CD4-positive, CD25-positive, alpha-beta regulatory T cell (primary cell): ENCODE measurements around the gene GBE1. TPM values are rescaled to one million over a fixed set of nuclear protein-coding genes. Genes with fewer than 3 reads are reported as not detected.

Experiments used
- ATAC-seq, 2 donors: fragments of 150-1000 bp; cut with Tn5 transposase; one replicate each; pipeline ENCODE4 v1.10.0; 2021; ENCODE audit warnings: low read depth in 2 of 2, moderate number of reproducible peaks in 2 of 2, moderate library complexity in 1 of 2
- DNase-seq, 3 donors: peaks; one replicate each; pipeline versions ENCODE4 v3.0.0 to v3.0.0-alpha.2; 2012 to 2022; ENCODE audit warnings: mixed read lengths in 1 of 3
- H3K27ac ChIP-seq: one replicate; pipeline ENCODE4 v1.7.0; 2013; ENCODE audit warnings: mild to moderate bottlenecking, low read length; ENCODE audit not compliant: insufficient read depth, poor library complexity, severe bottlenecking
- H3K27me3 ChIP-seq: one replicate; pipeline ENCODE4 v1.7.0; 2013; ENCODE audit warnings: low read length; ENCODE audit not compliant: control insufficient read depth, insufficient read depth
- H3K36me3 ChIP-seq: one replicate; pipeline ENCODE4 v1.7.0; 2013; ENCODE audit warnings: mild to moderate bottlenecking, low read length, moderate library complexity; ENCODE audit not compliant: control insufficient read depth, insufficient read depth
- H3K4me1 ChIP-seq: 2 replicates; pipeline ENCODE4 v1.7.0; 2013; ENCODE audit warnings: mild to moderate bottlenecking, low read length; ENCODE audit not compliant: insufficient read depth, control insufficient read depth, poor library complexity, severe bottlenecking
- H3K4me3 ChIP-seq: one replicate; pipeline ENCODE4 v1.7.0; 2013; ENCODE audit warnings: low read depth, mild to moderate bottlenecking, low read length, moderate library complexity
- H3K9me3 ChIP-seq, 2 experiments: 1 replicate in 1 of 2; 2 replicates in 1 of 2; pipeline ENCODE4 v1.7.0; 2013; ENCODE audit warnings: low read length in 2 of 2, mild to moderate bottlenecking in 1 of 2, moderate library complexity in 1 of 2; ENCODE audit not compliant: control insufficient read depth in 2 of 2
- H3K27ac Mint-ChIP-seq, 3 donors: one replicate each; pipeline ENCODE4 v1.8.0; 2020 to 2022; ENCODE audit warnings: mild to moderate bottlenecking in 3 of 3, mixed read lengths in 3 of 3, moderate library complexity in 2 of 3
- H3K27me3 Mint-ChIP-seq: one replicate; pipeline ENCODE4 v1.8.0; 2022; ENCODE audit warnings: mild to moderate bottlenecking, mixed read lengths
- H3K36me3 Mint-ChIP-seq: one replicate; pipeline ENCODE4 v1.8.0; 2020; ENCODE audit warnings: mixed read lengths
- H3K4me1 Mint-ChIP-seq, 4 donors: one replicate each; pipeline ENCODE4 v1.8.0; 2020 to 2022; ENCODE audit warnings: mixed read lengths in 4 of 4, mild to moderate bottlenecking in 1 of 4
- H3K4me3 Mint-ChIP-seq, 4 donors: one replicate each; pipeline ENCODE4 v1.8.0; 2020 to 2022; ENCODE audit warnings: mild to moderate bottlenecking in 4 of 4, mixed read lengths in 4 of 4, moderate library complexity in 3 of 4
- H3K9me3 Mint-ChIP-seq, 7 donors: one replicate each; pipeline ENCODE4 v1.8.0; 2020 to 2022; ENCODE audit warnings: mixed read lengths in 7 of 7, mild to moderate bottlenecking in 3 of 7, moderate library complexity in 2 of 7
- polyA plus RNA-seq, 4 donors: library from polyadenylated mRNA; unstranded; fragments of 300-500 nt; fragmentation: Illumina TruSeq; gene quantifications; one replicate each; pipeline ENCODE4 v1.2.3, GENCODE V29; 2021
- total RNA-seq: library from RNA; stranded (reverse); gene quantifications from one replicate; pipeline ENCODE4 v1.2.3, GENCODE V29; 2022

The GBE1 gene
- 7.5 TPM for total RNA-seq
- polyA plus RNA-seq = 1 to 10 TPM; 5.2 to 9.7 (median 9.1) TPM

DNA sequence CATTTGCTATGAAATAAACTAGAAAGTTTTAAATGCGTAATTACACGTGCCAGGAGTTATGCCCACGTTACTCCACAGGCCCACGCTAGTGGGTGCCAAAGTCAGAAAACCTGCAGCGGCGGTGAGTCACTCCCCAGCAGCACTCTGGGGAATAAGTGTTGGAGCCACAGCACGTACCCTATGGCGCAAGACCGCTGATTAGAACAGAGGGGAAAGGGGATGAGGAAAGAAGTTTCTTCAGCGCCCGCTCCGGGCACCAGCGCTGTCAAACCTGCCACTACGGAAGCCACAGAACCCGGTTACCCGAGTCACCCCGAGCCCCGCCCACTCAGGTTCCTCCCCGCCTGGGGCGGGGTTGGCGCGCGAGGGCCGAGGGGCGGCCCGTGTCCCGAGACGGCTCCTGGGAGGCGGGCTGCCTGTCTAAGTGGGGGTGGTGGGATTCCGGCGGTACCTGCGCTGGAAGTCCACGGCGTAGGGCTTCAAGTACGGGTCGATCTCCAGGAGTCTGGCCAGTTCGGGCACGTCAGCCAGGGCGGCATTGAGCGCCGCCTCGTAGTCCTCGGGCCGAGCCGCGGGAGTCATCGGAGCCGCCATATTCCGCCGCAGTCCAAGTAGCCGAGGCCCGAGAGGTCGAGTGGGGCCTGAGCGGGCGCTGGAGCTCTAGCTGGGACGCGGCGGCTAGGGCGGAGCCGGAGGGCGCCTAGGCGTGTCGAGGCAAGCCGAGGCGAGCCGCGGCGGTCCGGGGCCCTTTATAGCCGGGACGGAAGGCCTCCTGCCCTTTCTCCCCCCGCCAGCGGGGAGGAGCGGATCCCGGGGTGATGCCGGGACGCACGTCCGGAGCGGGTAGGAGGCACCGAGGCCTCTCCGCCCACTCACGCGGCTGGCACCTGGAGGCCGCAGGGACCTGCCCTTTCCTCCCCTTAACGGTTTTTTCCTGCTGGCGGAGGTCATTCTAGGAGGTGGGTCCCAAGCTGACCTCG, at the start of gene GBE1:
Gene GBE1, minus strand, starts transcription at position 722 of the 980 bp plus-strand sequence. Its CDS starts 128 bp downstream, at position 594.
- H3K36me3 ChIP-seq = no peaks in the 10 kb centered on the region
- H3K9me3 ChIP-seq = no peaks in the 10 kb centered on the region
- H3K9me3 Mint-ChIP-seq = peaks cover 0 to 2% (median 0%) of the 10 kb centered on the region in 7 donors
- H3K36me3 Mint-ChIP-seq = peaks cover 17% of the 10 kb centered on the region
- peak; percentile 81 to 93 (median 92) for DNase-seq
- H3K4me1 Mint-ChIP-seq = peaks cover 18 to 29% (median 24%) of the 10 kb centered on the region in 4 donors
- H3K27ac ChIP-seq = peak within 1 kb of the TSS; percentile 95
- peak; percentile 85 to 86 for ATAC-seq
- no peaks in the 10 kb centered on the region for H3K27me3 ChIP-seq
- peak within 1 kb of the TSS; percentile 88 for H3K4me3 ChIP-seq
- peak within 1 kb of the TSS; percentile 91 to 97 (median 95) for H3K4me3 Mint-ChIP-seq
- H3K27ac Mint-ChIP-seq = peak within 1 kb of the TSS; percentile 92 to 99 (median 99)
- H3K4me1 ChIP-seq = peaks cover 13% of the 10 kb centered on the region
- H3K27me3 Mint-ChIP-seq = peaks cover 5% of the 10 kb centered on the region

GRCh38 chr3:81808900-81809299, 47.5 kb upstream of the GBE1 start:
- Mint-ChIP-seq H3K36me3 (no peaks in the 10 kb centered on the region), H3K4me3 (no peak overlapping the region), H3K27ac (no peak overlapping the region), H3K4me1 (no peaks in the 10 kb centered on the region), H3K27me3 (no peaks in the 10 kb centered on the region), H3K9me3 (no peaks in the 10 kb centered on the region)
- Histone ChIP-seq H3K9me3 (no peaks in the 10 kb centered on the region), H3K36me3 (no peaks in the 10 kb centered on the region), H3K4me1 (no peaks in the 10 kb centered on the region), H3K27ac (no peak overlapping the region), H3K4me3 (no peak overlapping the region), H3K27me3 (no peaks in the 10 kb centered on the region)
- ATAC-seq = no peak
- no peak for DNase-seq

DNA sequence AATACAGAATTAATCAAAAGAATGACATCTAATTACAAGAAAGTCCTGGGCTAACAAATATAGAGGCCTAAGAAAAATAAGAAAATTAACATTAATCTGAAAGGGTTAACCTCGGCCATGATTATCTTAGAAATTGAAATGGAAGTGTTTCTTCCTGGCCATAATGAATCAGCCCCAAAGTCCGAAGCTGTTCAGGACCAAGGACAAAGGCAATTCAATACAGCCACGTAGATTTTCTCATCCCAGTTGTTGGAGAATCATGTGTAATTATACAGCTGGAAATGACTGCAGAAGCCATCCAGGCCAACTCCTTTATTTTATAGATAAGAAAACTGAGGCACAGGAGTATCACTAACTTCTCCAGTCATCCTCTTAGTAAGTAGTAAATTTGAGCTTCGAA, 38.0 kb upstream of the GBE1 start:
- Mint-ChIP-seq H3K27me3 (no peaks in the 10 kb centered on the region), H3K27ac (no peak overlapping the region), H3K4me1 (peaks cover 0 to 4% (median 0%) of the 10 kb centered on the region in 4 donors), H3K36me3 (no peaks in the 10 kb centered on the region), H3K9me3 (peaks cover 0 to 1% (median 0%) of the 10 kb centered on the region in 7 donors), H3K4me3 (no peak overlapping the region)
- no peaks in the 10 kb centered on the region for H3K36me3 ChIP-seq
- no peaks in the 10 kb centered on the region for H3K4me1 ChIP-seq
- H3K4me3 ChIP-seq = no peak overlapping the region
- H3K9me3 ChIP-seq = no peaks in the 10 kb centered on the region
- H3K27me3 ChIP-seq = no peaks in the 10 kb centered on the region
- no peak overlapping the region for H3K27ac ChIP-seq
- ATAC-seq (no peak), DNase-seq (no peak)

DNA sequence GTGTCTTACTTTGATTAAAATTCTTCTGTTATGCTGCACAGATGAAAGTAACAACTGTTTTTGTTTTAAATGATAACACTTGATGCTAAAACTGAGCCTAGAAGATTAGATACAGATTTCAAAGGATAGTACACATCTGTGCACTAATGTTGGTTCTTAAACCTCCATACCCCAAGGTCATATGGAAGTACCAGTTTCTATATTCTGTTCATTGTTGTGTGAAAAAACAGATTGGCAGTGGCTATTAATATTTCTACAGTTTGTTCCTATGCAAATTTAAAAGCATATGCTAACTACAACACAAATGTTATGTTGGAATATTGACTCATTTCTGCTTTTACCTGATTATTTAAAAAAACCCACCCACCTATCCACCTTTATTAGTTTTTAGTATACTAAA, 32.0 kb upstream of the GBE1 start:
- H3K27ac ChIP-seq = no peak overlapping the region
- no peaks in the 10 kb centered on the region for H3K36me3 ChIP-seq
- H3K4me3 ChIP-seq = no peak overlapping the region
- H3K9me3 ChIP-seq = no peaks in the 10 kb centered on the region
- peaks cover 4% of the 10 kb centered on the region for H3K27me3 ChIP-seq
- Mint-ChIP-seq H3K4me1 (no peaks in the 10 kb centered on the region), H3K27ac (no peak overlapping the region), H3K27me3 (peaks cover 2% of the 10 kb centered on the region), H3K4me3 (no peak overlapping the region), H3K9me3 (peaks cover 0 to 1% (median 0%) of the 10 kb centered on the region in 7 donors), H3K36me3 (no peaks in the 10 kb centered on the region)
- DNase-seq (no peak), ATAC-seq (no peak)
- no peaks in the 10 kb centered on the region for H3K4me1 ChIP-seq

DNA sequence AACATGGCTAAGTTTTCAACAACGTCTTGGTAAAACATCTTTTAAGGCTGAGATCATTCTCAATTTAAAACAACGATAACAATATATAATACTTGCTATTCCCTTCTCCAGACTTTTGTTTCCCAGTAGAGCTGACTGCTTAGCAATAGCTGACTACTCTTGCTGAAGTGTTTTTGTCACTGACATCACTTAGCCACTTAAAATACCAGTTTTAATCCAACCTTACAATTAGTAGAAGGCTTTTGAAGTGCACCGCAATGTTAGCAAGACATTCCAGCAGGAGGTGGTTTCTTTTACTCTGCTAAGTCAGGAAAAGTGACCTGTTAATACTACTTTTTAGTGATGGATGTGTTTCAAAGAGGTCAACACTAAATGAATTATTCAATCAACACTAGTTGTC, 28.7 kb upstream of the GBE1 start:
- no peak overlapping the region for H3K4me3 Mint-ChIP-seq
- H3K27me3 Mint-ChIP-seq = peaks cover 9% of the 10 kb centered on the region
- Histone ChIP-seq H3K4me3 (no peak overlapping the region), H3K27ac (no peak overlapping the region), H3K36me3 (no peaks in the 10 kb centered on the region), H3K9me3 (no peaks in the 10 kb centered on the region), H3K4me1 (no peaks in the 10 kb centered on the region), H3K27me3 (peaks cover 4% of the 10 kb centered on the region)
- H3K9me3 Mint-ChIP-seq = no peaks in the 10 kb centered on the region
- no peak overlapping the region for H3K27ac Mint-ChIP-seq
- no peaks in the 10 kb centered on the region for H3K36me3 Mint-ChIP-seq
- ATAC-seq = no peak
- DNase-seq = no peak
- H3K4me1 Mint-ChIP-seq = no peaks in the 10 kb centered on the region

- Mint-ChIP-seq H3K4me3 (no peak overlapping the region), H3K27me3 (peaks cover 9% of the 10 kb centered on the region), H3K27ac (no peak overlapping the region), H3K9me3 (no peaks in the 10 kb centered on the region), H3K4me1 (no peaks in the 10 kb centered on the region), H3K36me3 (no peaks in the 10 kb centered on the region)
- ATAC-seq (no peak), DNase-seq (no peak)
- Histone ChIP-seq H3K27me3 (peaks cover 4% of the 10 kb centered on the region), H3K4me1 (no peaks in the 10 kb centered on the region), H3K27ac (no peak overlapping the region), H3K9me3 (no peaks in the 10 kb centered on the region), H3K4me3 (no peak overlapping the region), H3K36me3 (no peaks in the 10 kb centered on the region)
These were observed 28.2 kb upstream of the GBE1 start for GRCh38 chr3:81789691-81790090.

DNA sequence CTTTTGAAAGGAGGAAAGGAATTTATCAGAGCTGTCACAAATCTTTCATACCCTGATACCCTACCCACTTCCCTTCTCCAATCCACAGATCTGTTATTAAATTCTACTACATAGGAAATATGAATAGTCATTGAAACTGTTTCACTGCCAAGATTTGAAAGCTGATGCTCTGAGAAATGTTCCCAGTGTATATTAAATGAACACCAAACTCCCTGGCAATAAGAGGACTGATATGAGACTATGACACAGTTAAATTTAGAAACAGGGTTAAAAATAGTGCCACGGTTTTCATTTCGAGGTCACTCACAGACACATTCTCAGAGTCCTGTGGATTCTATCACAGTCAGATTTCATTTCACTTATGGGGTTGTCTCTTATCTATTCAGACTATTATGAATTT, 27.2 kb upstream of the GBE1 start:
- no peak for ATAC-seq
- H3K4me1 ChIP-seq = no peaks in the 10 kb centered on the region

More for the DNA sequence above, 27.2 kb upstream of the GBE1 start:
- peaks cover 4% of the 10 kb centered on the region for H3K27me3 ChIP-seq
- H3K27ac ChIP-seq = no peak overlapping the region
- peaks cover 9% of the 10 kb centered on the region for H3K27me3 Mint-ChIP-seq
- no peaks in the 10 kb centered on the region for H3K36me3 ChIP-seq
- H3K4me3 ChIP-seq = no peak overlapping the region
- no peaks in the 10 kb centered on the region for H3K9me3 ChIP-seq
- no peak for DNase-seq
- no peak overlapping the region for H3K4me3 Mint-ChIP-seq
- H3K36me3 Mint-ChIP-seq = no peaks in the 10 kb centered on the region
- no peaks in the 10 kb centered on the region for H3K9me3 Mint-ChIP-seq
- no peak overlapping the region for H3K27ac Mint-ChIP-seq
- no peaks in the 10 kb centered on the region for H3K4me1 Mint-ChIP-seq
